Measurements from ENCODE around the gene RRP9.

RRP9 gene

DNA sequence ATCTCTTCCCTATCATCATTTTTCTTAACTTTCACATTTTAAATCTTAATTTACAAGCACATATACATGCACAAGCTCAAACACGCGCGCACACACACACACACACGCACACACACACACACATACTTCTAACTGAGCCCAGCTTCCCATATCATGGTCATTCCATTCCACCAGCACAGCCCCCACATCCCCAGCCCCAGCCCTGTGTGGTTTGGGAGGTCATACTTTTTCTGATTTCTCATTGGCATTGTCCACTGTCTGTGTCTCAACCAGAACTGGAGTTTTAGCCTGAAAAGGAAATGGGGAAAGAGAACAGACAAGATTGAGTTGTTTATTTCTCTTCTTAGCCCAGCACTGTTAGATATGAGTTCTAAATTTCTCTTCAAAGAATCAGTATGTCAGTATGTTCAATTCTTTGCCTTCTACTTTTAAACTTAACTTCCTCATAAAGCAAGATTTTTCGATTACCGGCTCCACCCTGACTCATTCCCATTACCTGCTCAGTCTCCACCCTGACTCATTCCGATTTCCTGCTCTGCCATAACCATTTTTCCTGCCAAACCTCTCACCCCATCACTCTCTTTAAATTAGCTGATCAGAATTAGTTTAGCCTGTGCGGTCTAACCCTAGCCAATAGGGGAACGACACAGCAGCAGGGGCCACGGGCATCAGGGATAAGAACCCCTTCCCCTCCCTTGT, 44.9 kb downstream of the RRP9 start:
- Histone ChIP-seq H3K9me3 (ENCODE audit: control insufficient read depth, insufficient read depth, low read length) (peaks cover 4% of the 10 kb centered on the region; the same call in 1 of the 2 replicates), H3K4me1 (ENCODE audit: insufficient read depth, low read length) (no peaks in the 10 kb centered on the region), H3K9ac (ENCODE audit: low read depth, low read length) (no peak overlapping the region), H3K36me3 (ENCODE audit: insufficient read depth, low read length) (no peaks in the 10 kb centered on the region)

DNA sequence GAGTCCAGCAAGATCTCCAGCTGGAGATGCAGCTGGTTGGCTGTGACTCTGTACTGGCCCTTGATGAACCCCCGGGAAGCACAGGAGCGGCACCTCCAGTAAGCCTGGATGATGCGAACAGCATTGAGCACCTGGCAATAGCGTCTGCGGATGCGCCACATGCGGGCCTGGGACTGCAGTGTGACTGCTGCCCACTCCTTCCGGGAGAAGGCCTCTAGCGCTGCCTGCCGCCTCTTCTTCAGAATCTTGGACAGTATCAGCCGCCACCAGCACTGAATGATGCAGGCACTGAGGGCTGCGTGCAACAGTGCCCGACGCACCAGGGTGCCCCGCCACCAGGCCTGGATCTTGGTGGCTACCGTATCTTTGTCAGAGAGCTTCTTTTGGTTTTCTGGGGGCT, 46.8 kb downstream of the RRP9 start:
- H3K36me3 ChIP-seq (ENCODE audit: insufficient read depth, low read length), result no peaks in the 10 kb centered on the region
- no peak overlapping the region for H3K9ac ChIP-seq (ENCODE audit: low read depth, low read length)
- peaks cover 4% of the 10 kb centered on the region; the same call in 1 of the 2 replicates for H3K9me3 ChIP-seq (ENCODE audit: control insufficient read depth, insufficient read depth, low read length)
- no peaks in the 10 kb centered on the region for H3K4me1 ChIP-seq (ENCODE audit: insufficient read depth, low read length)

DNA sequence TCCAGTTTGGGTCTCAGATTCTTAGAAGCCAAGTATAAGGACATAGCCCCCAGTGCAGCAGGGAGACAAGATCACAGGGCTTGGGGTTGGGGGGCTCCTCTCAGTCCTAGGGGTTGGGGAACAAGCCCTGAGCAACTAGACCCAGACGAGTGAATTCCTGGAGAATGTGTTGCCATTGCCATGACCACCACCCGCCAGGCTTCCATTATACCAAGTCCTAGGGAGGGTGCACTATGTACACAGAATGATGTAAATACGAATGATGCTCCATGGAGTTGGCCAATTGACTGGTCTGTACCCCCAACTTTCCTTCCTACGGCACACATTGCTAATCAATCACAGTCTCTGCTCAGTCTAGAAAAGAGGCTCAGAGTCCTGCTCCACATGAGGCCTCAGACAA, 47.3 kb downstream of the RRP9 start:
- Histone ChIP-seq H3K4me1 (ENCODE audit: insufficient read depth, low read length) (no peaks in the 10 kb centered on the region), H3K36me3 (ENCODE audit: insufficient read depth, low read length) (no peaks in the 10 kb centered on the region), H3K9ac (ENCODE audit: low read depth, low read length) (no peak overlapping the region), H3K9me3 (ENCODE audit: control insufficient read depth, insufficient read depth, low read length) (peaks cover 4% of the 10 kb centered on the region; the same call in 1 of the 2 replicates)

DNA sequence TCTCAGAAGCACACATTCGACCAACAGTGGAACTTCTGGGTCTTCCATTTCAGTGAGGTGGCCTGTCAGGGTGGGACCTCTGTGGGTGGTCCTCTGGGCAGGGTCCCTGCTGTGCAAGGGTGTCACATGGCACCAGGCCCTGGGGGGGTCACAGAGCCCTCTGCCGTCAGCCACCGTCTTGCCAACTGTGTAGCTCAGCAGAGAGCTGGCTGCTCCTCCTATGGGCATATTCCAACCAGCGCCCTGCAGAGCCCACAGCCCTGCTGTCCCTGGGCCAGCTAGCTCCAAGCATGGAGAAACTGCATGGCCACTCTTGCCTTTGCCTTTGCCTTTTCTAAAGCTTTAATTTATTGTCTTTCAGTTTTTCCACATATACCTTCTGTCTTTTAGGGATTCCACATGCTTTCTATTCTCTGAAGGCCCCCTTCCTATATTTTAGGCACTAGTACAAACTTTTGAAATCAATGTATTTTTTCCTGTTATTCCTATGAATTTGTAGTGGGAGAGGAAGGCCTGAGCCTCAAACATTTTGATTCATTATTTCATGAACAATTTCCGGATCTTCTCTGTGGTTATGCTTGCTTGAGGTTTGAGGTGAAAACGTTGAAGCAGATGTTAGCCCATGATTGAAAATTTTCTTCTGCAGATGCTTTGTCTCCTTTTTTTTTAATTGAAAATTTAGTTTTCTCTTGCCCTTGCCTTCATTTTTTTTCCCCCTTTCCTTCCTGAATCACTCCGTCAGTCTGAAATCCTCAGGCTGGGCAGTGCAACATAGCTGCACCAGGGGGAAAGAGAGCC, 50.3 kb downstream of the RRP9 start:
- H3K36me3 ChIP-seq (ENCODE audit: insufficient read depth, low read length), result no peaks in the 10 kb centered on the region
- no peaks in the 10 kb centered on the region for H3K4me1 ChIP-seq (ENCODE audit: insufficient read depth, low read length)
- H3K9ac ChIP-seq (ENCODE audit: low read depth, low read length), result no peak overlapping the region
- H3K9me3 ChIP-seq (ENCODE audit: control insufficient read depth, insufficient read depth, low read length), result no peaks in the 10 kb centered on the region

DNA sequence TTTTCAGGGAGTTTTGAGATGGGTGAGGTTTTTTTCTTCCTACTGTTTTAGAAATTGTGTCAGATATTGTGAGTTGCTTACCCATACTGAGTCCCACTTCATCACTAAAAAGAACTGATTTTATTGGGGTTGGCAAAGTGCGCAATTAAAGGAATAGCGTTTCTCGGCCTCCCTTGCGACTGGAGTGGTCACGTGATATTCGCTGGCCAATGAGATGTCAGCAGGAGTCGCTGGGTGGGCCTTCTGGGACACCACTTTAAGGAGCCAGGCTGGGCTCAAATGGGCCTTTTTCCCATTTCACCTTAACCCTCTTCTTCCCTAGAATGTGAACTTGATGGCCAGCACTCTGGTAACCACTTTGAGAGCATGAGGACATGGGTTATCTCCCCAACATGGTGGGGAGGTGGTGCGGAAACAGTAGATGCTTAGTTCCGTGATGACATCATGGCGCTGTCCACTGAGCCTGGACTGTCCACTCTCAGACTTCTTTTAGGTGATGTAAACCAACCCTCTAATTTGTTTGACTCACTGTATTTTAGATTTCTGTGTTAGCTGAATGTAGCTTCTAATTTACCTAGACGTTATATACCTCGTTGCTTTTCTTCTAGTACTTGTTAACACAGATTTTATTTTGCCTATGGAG, 53.1 kb downstream of the RRP9 start:
- no peak overlapping the region for H3K9ac ChIP-seq (ENCODE audit: low read depth, low read length)

DNA sequence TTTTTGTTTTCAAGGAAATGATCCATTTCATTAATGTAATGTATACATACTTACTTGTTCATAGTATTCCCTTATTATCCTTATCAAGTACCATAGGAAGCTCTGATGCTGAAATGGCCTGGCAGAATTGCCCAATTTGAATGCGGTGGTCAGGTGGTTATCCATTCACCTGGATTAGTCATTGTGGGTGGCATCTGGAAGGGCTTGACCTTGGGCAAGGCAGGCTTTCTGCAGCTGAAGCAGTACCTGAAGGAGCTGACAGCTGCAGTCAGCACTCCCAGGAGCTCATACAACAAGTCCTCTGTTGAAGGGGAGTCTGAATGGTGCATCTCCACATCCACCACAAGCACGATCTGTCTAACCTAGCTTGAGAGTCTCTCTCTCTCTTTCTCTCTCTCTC, 54.1 kb downstream of the RRP9 start:
- Histone ChIP-seq H3K4me1 (ENCODE audit: insufficient read depth, low read length) (no peaks in the 10 kb centered on the region), H3K9me3 (ENCODE audit: control insufficient read depth, insufficient read depth, low read length) (no peaks in the 10 kb centered on the region), H3K36me3 (ENCODE audit: insufficient read depth, low read length) (no peaks in the 10 kb centered on the region), H3K9ac (ENCODE audit: low read depth, low read length) (no peak overlapping the region)

More for the DNA sequence above, 53.1 kb downstream of the RRP9 start:
- Histone ChIP-seq H3K9me3 (ENCODE audit: control insufficient read depth, insufficient read depth, low read length) (no peaks in the 10 kb centered on the region), H3K4me1 (ENCODE audit: insufficient read depth, low read length) (no peaks in the 10 kb centered on the region), H3K36me3 (ENCODE audit: insufficient read depth, low read length) (no peaks in the 10 kb centered on the region)

DNA sequence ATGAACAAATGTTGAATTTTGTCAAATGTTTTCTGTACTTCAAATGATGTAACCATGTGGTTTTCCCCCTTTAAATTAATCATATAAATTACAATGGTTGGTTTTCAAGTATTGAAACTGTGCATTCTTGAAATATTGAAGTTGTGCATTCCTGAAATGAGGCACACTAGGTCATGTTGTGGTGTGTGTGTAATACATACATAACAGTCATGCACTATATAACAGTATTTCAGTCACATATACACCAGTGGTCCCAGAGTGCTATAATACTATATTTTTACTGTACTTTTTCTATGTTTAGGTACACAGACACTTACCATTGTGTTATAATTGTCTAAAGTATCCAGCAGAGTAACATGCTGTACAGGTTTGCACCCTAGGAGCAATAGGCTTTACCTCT, 55.3 kb downstream of the RRP9 start:
- no peak overlapping the region for H3K9ac ChIP-seq (ENCODE audit: low read depth, low read length)
- no peaks in the 10 kb centered on the region for H3K36me3 ChIP-seq (ENCODE audit: insufficient read depth, low read length)
- H3K9me3 ChIP-seq (ENCODE audit: control insufficient read depth, insufficient read depth, low read length), result no peaks in the 10 kb centered on the region
- no peaks in the 10 kb centered on the region for H3K4me1 ChIP-seq (ENCODE audit: insufficient read depth, low read length)

Data from ES-I3 (cell line).